ENCODE results near the gene BRINP1.

Gene BRINP1

DNA sequence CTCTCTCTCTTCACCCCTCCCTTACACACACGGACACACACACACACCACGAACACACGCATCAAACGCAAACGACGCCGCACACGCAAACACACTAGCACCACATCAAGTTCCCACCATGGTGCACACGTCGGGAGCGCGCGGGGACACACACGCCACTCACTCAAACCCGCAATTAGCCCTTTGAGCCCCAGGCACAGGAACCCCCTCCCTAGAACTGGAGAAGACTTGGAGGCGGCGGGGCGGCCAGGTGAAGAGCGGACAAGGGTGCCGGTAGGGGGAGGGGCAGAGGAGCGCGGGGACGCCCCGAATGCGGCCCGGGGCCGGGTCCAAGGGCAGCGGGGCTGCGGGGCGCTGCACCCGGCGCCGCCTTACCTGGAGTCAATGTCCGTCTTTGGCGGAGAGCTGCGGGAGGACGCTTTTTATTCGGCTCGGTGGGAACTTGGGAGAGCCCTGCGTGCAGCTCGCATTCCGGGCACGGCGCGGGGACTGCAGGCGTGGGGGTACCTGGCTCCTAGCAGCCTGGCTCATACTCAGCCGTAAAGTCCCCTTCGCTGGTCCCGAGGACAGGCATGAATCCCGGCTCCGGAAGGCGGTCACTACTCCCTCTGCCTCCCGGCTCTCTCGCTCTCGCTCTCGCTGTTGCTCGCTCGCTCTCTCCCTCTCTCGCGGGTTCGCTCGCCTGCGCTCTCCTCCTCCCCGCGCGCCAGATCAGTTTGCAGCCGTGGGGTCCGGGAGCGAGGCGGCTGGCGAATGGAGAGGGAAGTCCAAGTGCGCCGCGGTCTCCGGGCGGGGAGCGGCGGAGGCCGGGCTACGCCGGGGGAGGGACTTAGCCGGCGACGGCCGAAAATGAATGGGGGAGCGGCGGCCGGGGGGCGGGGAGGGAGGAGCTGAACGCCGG lies at the start of gene BRINP1:
TSS of gene BRINP1 (minus strand) at position 755 of the 901 bp plus-strand sequence. CDS start 56,080 bp downstream, outside the sequence.
- DNase-seq (ENCODE audit: low read depth in 2 of 2), result no peak

DNA sequence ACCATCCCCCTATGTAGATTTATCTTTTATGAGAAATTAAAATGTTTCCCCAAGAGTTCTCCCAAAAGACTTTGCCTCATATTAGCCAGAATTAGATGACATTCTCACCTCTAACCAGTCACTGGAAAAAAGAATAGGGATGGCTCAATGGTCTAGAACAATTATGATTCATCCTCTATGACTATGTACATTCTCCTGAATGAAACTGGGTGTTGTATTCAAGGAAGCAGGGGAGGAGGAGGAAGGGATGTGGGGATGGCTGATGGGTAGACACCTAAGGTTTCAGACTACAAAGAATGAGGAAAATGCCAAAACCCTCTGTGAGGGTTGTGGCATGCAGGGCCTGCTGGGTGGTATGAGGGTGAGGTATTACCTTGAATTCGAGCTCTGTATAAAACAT lies 49.5 kb upstream of the BRINP1 start:
- DNase-seq (ENCODE audit: low read depth in 2 of 2), result no peak

DNA sequence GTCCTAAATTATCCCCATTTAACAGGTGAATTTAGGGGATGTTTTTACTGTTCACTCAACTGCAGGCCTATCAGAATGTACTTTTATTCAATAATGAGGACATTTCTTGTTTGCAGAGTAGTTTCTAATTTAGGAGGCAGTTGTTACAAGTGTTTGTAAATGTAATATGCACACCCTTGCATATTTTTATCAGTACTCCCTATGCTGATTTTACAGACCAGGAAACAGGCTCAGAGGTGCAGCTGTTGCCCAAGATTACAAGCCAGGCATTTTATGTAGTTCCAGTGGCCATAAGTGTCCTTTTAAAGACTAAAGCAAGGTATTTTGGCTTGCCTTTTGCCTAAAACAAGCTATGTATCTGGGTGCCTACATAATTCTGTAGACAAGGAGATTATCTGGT lies 47.6 kb upstream of the BRINP1 start:
- DNase-seq (ENCODE audit: low read depth in 2 of 2), result no peak

DNA sequence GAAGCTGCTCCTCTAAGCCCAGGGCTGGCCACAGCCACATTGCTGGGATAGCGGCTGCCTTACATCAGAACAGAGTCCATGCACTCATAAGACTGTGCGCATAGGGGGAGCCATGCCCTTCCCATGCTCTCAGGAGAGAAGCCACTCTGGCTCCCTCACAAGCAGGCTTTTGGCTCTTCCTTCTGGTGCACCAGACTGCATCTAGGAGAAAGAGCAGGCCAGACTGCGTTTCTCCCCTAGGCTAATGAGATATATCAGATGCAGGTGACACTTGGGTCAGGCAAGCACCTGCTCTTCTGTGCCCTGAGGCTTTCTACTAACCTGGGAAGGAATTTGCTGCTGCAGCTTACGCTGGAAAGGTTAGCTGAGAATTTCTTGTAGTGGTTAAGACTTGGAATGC lies 43.2 kb upstream of the BRINP1 start:
- DNase-seq (ENCODE audit: low read depth in 2 of 2), result no peak

DNA sequence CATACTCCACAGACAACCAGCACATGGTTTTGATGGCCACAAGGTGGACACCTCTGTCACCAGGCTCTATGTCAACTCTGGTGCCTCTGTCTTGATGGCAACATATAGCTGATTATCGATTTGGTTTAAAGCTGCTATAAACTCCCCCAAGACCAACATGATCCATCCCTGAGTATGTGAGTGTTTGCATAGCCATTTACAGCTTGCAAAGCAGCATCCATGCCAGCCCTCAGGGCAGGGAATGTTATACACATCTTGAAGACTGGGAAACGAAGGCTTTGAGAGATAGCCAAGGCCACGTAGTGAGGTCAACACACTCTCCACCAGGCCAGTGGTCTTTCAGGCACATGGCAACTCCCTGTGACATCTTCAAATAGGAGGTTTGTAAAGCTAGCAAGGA lies 40.3 kb upstream of the BRINP1 start:
- no peak for DNase-seq (ENCODE audit: low read depth in 2 of 2)

GRCh38 chr9:119400606-119401005 lies 31.4 kb upstream of the BRINP1 start:
- DNase-seq (ENCODE audit: low read depth in 2 of 2), result no peak

GRCh38 chr9:119398350-119398749 lies 29.1 kb upstream of the BRINP1 start:
- no peak for DNase-seq (ENCODE audit: low read depth in 2 of 2)

- no peak for DNase-seq (ENCODE audit: low read depth in 2 of 2)
Observed at GRCh38 chr9:119391878-119392277, 22.6 kb upstream of the BRINP1 start.

- no peak for DNase-seq (ENCODE audit: low read depth in 2 of 2)
Observed at GRCh38 chr9:119375892-119376291, 6.7 kb upstream of the BRINP1 start.

DNA sequence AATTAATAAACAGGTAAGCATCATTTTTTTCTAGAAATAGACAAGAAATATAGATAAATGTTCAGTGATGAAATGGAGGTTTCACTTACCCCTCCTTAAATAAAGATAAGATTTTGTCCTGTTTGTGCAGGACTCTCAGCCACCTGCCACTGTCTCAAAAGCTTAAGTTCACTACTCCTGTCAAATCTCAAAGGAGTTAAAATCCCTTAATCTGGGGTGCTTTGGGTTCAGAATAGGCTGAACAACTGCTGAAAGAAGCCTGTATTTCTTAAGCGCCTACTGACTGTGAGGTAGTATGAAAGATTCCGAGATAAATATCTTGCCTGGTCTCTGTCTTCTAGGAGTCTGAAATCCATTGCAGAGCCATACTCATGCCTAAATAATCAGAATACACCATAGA lies 3.7 kb upstream of the BRINP1 start:
- no peak for DNase-seq (ENCODE audit: low read depth in 2 of 2)

- no peak for DNase-seq (ENCODE audit: low read depth in 2 of 2)
Observed at GRCh38 chr9:119370816-119371215, 1.6 kb upstream of the BRINP1 start.

DNA sequence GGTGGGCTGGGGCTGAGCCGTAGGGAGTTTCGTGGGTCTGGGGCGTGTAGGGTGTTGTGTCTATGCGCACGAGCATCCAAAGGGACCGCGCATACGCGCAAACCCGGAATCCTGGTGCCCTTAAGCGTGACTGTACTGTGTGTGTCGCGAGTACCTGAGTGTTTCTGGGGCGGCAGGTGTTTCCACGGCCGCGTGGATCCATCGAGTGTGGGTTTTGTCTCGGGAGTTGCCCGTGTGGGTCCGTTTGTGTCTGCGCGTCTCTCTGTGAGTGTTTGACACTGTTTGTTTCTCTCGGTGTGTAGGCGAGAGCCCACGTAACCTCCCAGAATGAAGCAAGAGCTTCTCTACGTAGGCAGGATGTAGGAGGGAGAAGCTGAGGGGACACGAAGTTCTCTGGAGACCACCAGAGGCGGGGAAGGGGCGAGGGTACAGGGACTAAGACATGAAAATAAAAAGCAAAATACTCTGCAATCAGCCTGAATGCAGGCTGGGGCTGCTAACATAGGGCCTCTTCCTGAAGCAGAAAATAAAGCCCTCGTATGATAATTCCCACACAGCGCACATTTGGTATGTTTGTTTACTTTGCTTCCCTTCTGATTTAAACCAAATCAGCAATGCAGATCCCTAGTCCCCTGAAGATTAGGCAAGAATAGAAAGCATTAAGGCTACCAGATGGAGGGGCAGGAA lies 588 bp upstream of the BRINP1 start:
- no peak for DNase-seq (ENCODE audit: low read depth in 2 of 2)

DNA sequence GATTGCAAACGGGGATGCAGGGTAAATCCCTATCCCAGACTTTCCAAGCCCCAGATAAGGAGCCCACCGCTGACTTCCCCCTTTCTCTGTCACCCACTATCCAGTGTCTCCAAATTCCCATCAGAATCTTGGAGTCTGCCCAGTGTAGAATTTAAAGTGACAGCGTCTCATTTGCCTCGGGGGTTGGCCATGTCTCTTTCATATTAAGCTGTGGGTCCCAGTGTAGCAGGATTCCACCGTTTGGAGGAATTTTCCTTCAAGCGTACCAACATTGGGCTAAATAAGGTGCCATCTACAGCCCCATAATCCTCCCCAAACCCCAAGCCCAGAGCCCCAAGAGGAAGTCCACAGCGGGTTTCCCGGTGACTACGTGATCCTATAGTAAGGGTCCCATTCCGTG lies 1.1 kb downstream of the BRINP1 start:
- no peak for DNase-seq (ENCODE audit: low read depth in 2 of 2)

DNA sequence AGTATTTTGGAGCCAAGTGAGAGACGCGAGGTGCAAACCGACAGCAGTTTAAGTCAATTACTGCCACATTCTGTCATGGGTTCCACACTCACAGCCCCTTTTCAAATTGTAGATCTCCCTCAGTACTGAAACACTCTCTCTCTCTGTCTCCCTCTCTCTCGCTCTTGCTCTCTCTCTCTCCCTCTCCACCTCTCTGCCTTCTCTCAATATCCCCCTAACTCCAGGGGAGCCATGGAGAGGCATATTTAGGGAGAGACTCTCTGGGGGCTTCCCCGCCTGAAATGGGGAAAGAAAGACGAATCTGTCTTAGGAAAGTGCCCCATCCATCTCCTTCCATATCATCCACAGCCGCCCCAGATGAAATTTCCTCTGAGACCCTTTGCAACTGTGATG lies 1.6 kb downstream of the BRINP1 start:
- DNase-seq (ENCODE audit: low read depth in 2 of 2), result no peak

DNA sequence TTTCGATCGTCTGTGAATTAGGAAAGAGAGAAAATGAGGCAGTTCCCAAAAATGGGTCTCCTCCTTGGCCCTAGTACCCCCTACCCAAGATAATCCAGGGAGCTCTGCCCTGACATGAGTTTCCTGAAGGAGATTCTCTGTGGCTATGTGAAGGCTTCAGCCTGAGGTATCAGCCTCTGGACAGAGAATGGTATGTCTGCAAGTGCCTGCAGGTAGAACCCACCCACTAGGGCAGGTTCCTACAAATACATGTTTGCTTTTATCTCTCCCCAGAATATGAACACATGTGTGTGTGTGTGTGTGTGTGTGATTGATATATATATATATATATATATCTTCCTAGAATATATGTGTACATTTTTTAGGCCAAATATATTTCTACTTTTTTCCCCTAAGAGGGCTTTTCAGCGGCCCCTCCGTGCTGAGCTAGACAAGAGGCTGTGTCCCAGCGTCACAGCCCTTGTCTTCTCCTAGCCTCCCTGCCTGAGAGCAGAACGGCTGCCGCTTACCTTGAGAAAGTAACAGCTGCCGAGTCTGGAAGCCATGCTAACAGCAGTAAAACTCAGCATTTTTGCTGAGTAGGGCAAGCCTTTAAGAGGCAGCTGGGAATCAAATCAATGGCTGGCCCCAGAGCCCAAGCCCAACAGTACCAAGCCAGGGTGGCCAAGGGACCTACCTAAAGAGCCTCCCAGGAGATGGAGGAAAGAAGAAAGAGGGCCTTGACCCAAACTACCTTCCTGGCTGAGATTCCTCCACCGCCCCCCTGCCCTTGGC lies 2.1 kb downstream of the BRINP1 start:
- no peak for DNase-seq (ENCODE audit: low read depth in 2 of 2)

GRCh38 chr9:119365291-119366027 lies 3.8 kb downstream of the BRINP1 start:
- DNase-seq (ENCODE audit: low read depth in 2 of 2), result no peak

DNA sequence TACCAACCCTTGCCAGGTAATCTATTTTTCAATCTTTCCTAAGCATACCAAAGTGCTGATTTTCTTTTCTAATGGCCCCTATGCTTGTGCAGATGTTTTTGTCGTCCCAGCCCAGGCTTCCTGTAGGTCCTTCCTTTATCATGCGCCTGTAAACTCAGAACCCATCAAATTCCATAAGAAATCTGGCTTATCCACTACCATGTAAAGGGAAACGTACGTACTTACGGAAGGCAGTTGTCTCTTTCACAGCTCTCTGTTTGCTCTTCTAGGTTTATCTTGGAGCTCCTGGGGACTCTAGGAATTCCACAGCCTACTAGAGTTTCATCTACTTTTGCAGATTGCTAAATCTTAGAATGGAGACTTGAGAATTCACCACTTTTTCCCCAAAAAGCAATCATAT lies 9.0 kb downstream of the BRINP1 start:
- DNase-seq (ENCODE audit: low read depth in 2 of 2), result no peak

GRCh38 chr9:119357336-119358096 lies 11.7 kb downstream of the BRINP1 start:
- DNase-seq (ENCODE audit: low read depth in 2 of 2), result no peak

DNA sequence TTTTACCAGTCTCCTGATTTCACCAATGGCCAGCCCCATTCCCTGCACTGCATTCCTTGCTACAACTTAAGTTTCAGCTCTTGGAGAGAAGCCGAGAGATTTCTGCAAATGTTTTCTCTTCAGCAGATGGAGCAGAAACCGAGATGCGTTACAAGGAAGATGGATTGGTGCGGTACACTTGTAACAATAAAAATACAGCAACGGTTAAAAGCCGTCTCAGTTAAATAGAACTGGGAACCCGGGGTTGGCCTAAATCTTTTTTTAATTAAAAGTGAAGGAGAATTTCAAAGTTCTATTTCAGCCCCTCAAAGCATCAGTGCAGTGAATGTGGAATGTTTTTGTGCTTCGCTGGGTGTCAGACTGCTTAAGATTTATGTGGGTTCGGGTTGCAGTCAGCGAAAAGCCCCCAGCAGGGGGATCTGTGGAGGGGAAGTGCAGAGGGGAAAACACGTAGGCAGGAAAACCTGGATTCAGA lies 19.8 kb downstream of the BRINP1 start:
- no peak for DNase-seq (ENCODE audit: low read depth in 2 of 2)

DNA sequence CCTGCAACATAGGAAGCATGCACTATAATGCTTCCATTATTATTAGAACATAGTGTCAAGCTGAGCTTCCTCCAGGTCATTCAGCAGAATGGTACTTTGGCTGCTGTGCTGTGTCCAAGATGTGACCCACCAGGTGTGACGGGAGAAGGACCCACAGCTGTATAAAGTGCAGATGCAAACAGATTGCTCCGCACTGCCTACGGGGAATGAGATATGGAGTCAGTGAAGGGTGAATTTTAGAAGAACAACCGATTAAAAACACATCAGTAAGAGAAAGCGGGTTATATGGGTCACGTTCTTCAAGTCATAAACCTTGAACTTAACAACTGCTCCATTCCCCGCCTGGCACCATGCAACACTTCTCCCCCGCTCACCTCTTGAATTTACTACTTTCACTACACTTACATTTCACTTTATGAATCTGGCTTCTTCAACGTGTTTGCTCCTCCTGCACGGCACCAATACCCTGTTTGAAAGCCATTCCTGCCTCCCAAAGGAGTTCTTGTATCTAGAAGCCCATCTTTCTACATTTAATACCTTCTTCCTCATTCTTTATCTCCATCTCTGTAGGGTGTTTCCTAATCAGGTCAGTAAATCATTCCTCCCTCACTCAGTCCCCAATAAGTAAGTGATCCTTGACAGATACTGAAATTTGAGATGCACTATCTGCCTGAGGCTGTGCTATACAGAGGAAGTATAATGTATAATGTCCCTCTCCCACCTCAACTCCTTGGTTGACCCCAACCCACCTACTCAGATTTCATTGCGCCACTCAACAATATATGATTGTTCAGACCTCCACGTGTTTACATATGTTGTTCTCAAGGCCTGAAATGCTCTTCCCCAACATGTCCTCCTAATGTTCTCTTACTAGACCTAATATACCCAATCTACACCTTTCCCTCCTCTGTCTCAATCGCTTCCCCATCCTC lies 25.9 kb downstream of the BRINP1 start:
- no peak for DNase-seq (ENCODE audit: low read depth in 2 of 2)

All from fibroblast of skin of left quadriceps (primary cell).